ENCODE measurements around the gene NCOA5.

NCOA5 gene

GRCh38 chr20:46051556-46052308 lies 38.0 kb downstream of the NCOA5 start:
- no peaks in the 10 kb centered on the region for H3K9me3 ChIP-seq (ENCODE audit: control insufficient read depth, low read length)
- H3K36me3 ChIP-seq (ENCODE audit: control insufficient read depth, insufficient read depth, low read length) = no peaks in the 10 kb centered on the region
- H3K4me3 ChIP-seq (ENCODE audit: extremely low read depth, insufficient read depth, low read length, poor library complexity, severe bottlenecking) = no peak overlapping the region
- WGBS, 2 experiments (ENCODE audit: insufficient coverage in 2 of 2) = 82 to 87% methylated on average over 7 to 15 of the region's 19 CpGs
- no peak overlapping the region for H3K27ac ChIP-seq (ENCODE audit: low read depth, low read length, severe bottlenecking)
- H3K4me1 ChIP-seq (ENCODE audit: control insufficient read depth, insufficient read depth, low read length, poor library complexity, severe bottlenecking) = no peaks in the 10 kb centered on the region

GRCh38 chr20:46050885-46051284 lies 38.9 kb downstream of the NCOA5 start:
- no peaks in the 10 kb centered on the region for H3K4me1 ChIP-seq (ENCODE audit: control insufficient read depth, insufficient read depth, low read length, poor library complexity, severe bottlenecking)
- H3K36me3 ChIP-seq (ENCODE audit: control insufficient read depth, insufficient read depth, low read length) = no peaks in the 10 kb centered on the region
- no peaks in the 10 kb centered on the region for H3K9me3 ChIP-seq (ENCODE audit: control insufficient read depth, low read length)
- no peak overlapping the region for H3K4me3 ChIP-seq (ENCODE audit: extremely low read depth, insufficient read depth, low read length, poor library complexity, severe bottlenecking)
- H3K27ac ChIP-seq (ENCODE audit: low read depth, low read length, severe bottlenecking) = no peak overlapping the region

GRCh38 chr20:46050444-46050843 lies 39.3 kb downstream of the NCOA5 start:
- WGBS, 2 experiments (ENCODE audit: insufficient coverage in 2 of 2) = 71 to 73% methylated on average over 9 to 10 of the region's 10 CpGs
- no peak overlapping the region for H3K27ac ChIP-seq (ENCODE audit: low read depth, low read length, severe bottlenecking)
- H3K9me3 ChIP-seq (ENCODE audit: control insufficient read depth, low read length) = no peaks in the 10 kb centered on the region
- no peaks in the 10 kb centered on the region for H3K36me3 ChIP-seq (ENCODE audit: control insufficient read depth, insufficient read depth, low read length)
- H3K4me3 ChIP-seq (ENCODE audit: extremely low read depth, insufficient read depth, low read length, poor library complexity, severe bottlenecking) = no peak overlapping the region
- no peaks in the 10 kb centered on the region for H3K4me1 ChIP-seq (ENCODE audit: control insufficient read depth, insufficient read depth, low read length, poor library complexity, severe bottlenecking)

- Histone ChIP-seq H3K4me1 (ENCODE audit: control insufficient read depth, insufficient read depth, low read length, poor library complexity, severe bottlenecking) (no peaks in the 10 kb centered on the region), H3K27ac (ENCODE audit: low read depth, low read length, severe bottlenecking) (no peak overlapping the region), H3K9me3 (ENCODE audit: control insufficient read depth, low read length) (no peaks in the 10 kb centered on the region)
Measured at GRCh38 chr20:46049815-46050214, 39.9 kb downstream of the NCOA5 start.

GRCh38 chr20:46049190-46049589 lies 40.6 kb downstream of the NCOA5 start:
- H3K36me3 ChIP-seq (ENCODE audit: control insufficient read depth, insufficient read depth, low read length) = no peaks in the 10 kb centered on the region
- no peak overlapping the region for H3K27ac ChIP-seq (ENCODE audit: low read depth, low read length, severe bottlenecking)
- H3K9me3 ChIP-seq (ENCODE audit: control insufficient read depth, low read length) = no peaks in the 10 kb centered on the region
- H3K4me1 ChIP-seq (ENCODE audit: control insufficient read depth, insufficient read depth, low read length, poor library complexity, severe bottlenecking) = no peaks in the 10 kb centered on the region
- no peak overlapping the region for H3K4me3 ChIP-seq (ENCODE audit: extremely low read depth, insufficient read depth, low read length, poor library complexity, severe bottlenecking)
- 93 to 97% methylated on average over 4 of the region's 4 CpGs for WGBS, 2 experiments (ENCODE audit: insufficient coverage in 2 of 2)

More at GRCh38 chr20:46049815-46050214, 39.9 kb downstream of the NCOA5 start:
- no peaks in the 10 kb centered on the region for H3K36me3 ChIP-seq (ENCODE audit: control insufficient read depth, insufficient read depth, low read length)
- no peak overlapping the region for H3K4me3 ChIP-seq (ENCODE audit: extremely low read depth, insufficient read depth, low read length, poor library complexity, severe bottlenecking)

- no peaks in the 10 kb centered on the region for H3K9me3 ChIP-seq (ENCODE audit: control insufficient read depth, low read length)
- 82% methylated on average over 5 to 7 of the region's 8 CpGs for WGBS, 2 experiments (ENCODE audit: insufficient coverage in 2 of 2)
- no peak overlapping the region for H3K27ac ChIP-seq (ENCODE audit: low read depth, low read length, severe bottlenecking)
- H3K4me3 ChIP-seq (ENCODE audit: extremely low read depth, insufficient read depth, low read length, poor library complexity, severe bottlenecking) = no peak overlapping the region
- no peaks in the 10 kb centered on the region for H3K36me3 ChIP-seq (ENCODE audit: control insufficient read depth, insufficient read depth, low read length)
- H3K4me1 ChIP-seq (ENCODE audit: control insufficient read depth, insufficient read depth, low read length, poor library complexity, severe bottlenecking) = no peaks in the 10 kb centered on the region
Measured at GRCh38 chr20:46047821-46048220, 41.9 kb downstream of the NCOA5 start.

GRCh38 chr20:46046588-46047310 lies 43.0 kb downstream of the NCOA5 start:
- Histone ChIP-seq H3K27ac (ENCODE audit: low read depth, low read length, severe bottlenecking) (no peak overlapping the region), H3K4me3 (ENCODE audit: extremely low read depth, insufficient read depth, low read length, poor library complexity, severe bottlenecking) (no peak overlapping the region), H3K9me3 (ENCODE audit: control insufficient read depth, low read length) (no peaks in the 10 kb centered on the region), H3K4me1 (ENCODE audit: control insufficient read depth, insufficient read depth, low read length, poor library complexity, severe bottlenecking) (no peaks in the 10 kb centered on the region), H3K36me3 (ENCODE audit: control insufficient read depth, insufficient read depth, low read length) (no peaks in the 10 kb centered on the region)
- 78 to 91% methylated on average over 6 to 8 of the region's 8 CpGs for WGBS, 2 experiments (ENCODE audit: insufficient coverage in 2 of 2)

- 83 to 87% methylated on average over 6 of the region's 6 CpGs for WGBS, 2 experiments (ENCODE audit: insufficient coverage in 2 of 2)
- no peaks in the 10 kb centered on the region for H3K4me1 ChIP-seq (ENCODE audit: control insufficient read depth, insufficient read depth, low read length, poor library complexity, severe bottlenecking)
Measured at GRCh38 chr20:46044896-46045295, 44.9 kb downstream of the NCOA5 start.

GRCh38 chr20:46043556-46043955 lies 46.2 kb downstream of the NCOA5 start:
- Histone ChIP-seq H3K9me3 (ENCODE audit: control insufficient read depth, low read length) (no peaks in the 10 kb centered on the region), H3K4me1 (ENCODE audit: control insufficient read depth, insufficient read depth, low read length, poor library complexity, severe bottlenecking) (no peaks in the 10 kb centered on the region), H3K36me3 (ENCODE audit: control insufficient read depth, insufficient read depth, low read length) (no peaks in the 10 kb centered on the region), H3K4me3 (ENCODE audit: extremely low read depth, insufficient read depth, low read length, poor library complexity, severe bottlenecking) (no peak overlapping the region), H3K27ac (ENCODE audit: low read depth, low read length, severe bottlenecking) (no peak overlapping the region)
- WGBS, 2 experiments (ENCODE audit: insufficient coverage in 2 of 2) = 49 to 96% methylated on average over 3 to 5 of the region's 7 CpGs

More at GRCh38 chr20:46044896-46045295, 44.9 kb downstream of the NCOA5 start:
- Histone ChIP-seq H3K27ac (ENCODE audit: low read depth, low read length, severe bottlenecking) (no peak overlapping the region), H3K9me3 (ENCODE audit: control insufficient read depth, low read length) (no peaks in the 10 kb centered on the region), H3K4me3 (ENCODE audit: extremely low read depth, insufficient read depth, low read length, poor library complexity, severe bottlenecking) (no peak overlapping the region), H3K36me3 (ENCODE audit: control insufficient read depth, insufficient read depth, low read length) (no peaks in the 10 kb centered on the region)

- H3K4me3 ChIP-seq (ENCODE audit: extremely low read depth, insufficient read depth, low read length, poor library complexity, severe bottlenecking) = no peak overlapping the region
- no peaks in the 10 kb centered on the region for H3K36me3 ChIP-seq (ENCODE audit: control insufficient read depth, insufficient read depth, low read length)
- H3K4me1 ChIP-seq (ENCODE audit: control insufficient read depth, insufficient read depth, low read length, poor library complexity, severe bottlenecking) = no peaks in the 10 kb centered on the region
- no peak overlapping the region for H3K27ac ChIP-seq (ENCODE audit: low read depth, low read length, severe bottlenecking)
- no peaks in the 10 kb centered on the region for H3K9me3 ChIP-seq (ENCODE audit: control insufficient read depth, low read length)
- 31 to 34% methylated on average over 13 to 18 of the region's 18 CpGs for WGBS, 2 experiments (ENCODE audit: insufficient coverage in 2 of 2)
Measured at GRCh38 chr20:46040902-46041535, 48.7 kb downstream of the NCOA5 start.

- Histone ChIP-seq H3K4me1 (ENCODE audit: control insufficient read depth, insufficient read depth, low read length, poor library complexity, severe bottlenecking) (no peaks in the 10 kb centered on the region), H3K9me3 (ENCODE audit: control insufficient read depth, low read length) (no peaks in the 10 kb centered on the region)
- 65 to 69% methylated on average over 3 to 4 of the region's 5 CpGs for WGBS, 2 experiments (ENCODE audit: insufficient coverage in 2 of 2)
Measured at GRCh38 chr20:46037036-46037435, 52.7 kb downstream of the NCOA5 start.

More at GRCh38 chr20:46037036-46037435, 52.7 kb downstream of the NCOA5 start:
- Histone ChIP-seq H3K4me3 (ENCODE audit: extremely low read depth, insufficient read depth, low read length, poor library complexity, severe bottlenecking) (no peak overlapping the region), H3K36me3 (ENCODE audit: control insufficient read depth, insufficient read depth, low read length) (no peaks in the 10 kb centered on the region), H3K27ac (ENCODE audit: low read depth, low read length, severe bottlenecking) (no peak overlapping the region)

All from mesodermal cell (in vitro differentiated cells).